Right lobe of liver (tissue), 4 donors: Measurements from ENCODE around the gene HS3ST1.

Experiments
- CTCF ChIP-seq, 4 donors: fragments of 200-600 bp in 3 of 4; fragments of 450-650 bp in 1 of 4; IDR thresholded peaks; one replicate each; pipeline versions ENCODE4 v1.5.1 to v1.8.0; 2016 to 2022; ENCODE audit warnings: antibody characterized with exemption in 4 of 4, mild to moderate bottlenecking in 2 of 4
- POLR2A ChIP-seq: fragments of 450-650 bp; IDR thresholded peaks from one replicate; pipeline ENCODE4 v1.6.1; 2017; ENCODE audit warnings: antibody characterized with exemption, mild to moderate bottlenecking
- donor health status: DM: no; HTN: no; CAD: no.
- donor health status: DM: no; HTN: no; CAD: no.
- donor health status: DM: no; HTN: yes; CAD: no.

- TF ChIP-seq CTCF (IDR thresholded peaks at IDR 0.05) (no peak), POLR2A (no peak)
These were observed 13.2 kb downstream of the HS3ST1 start for GRCh38 chr4:11415409-11416070.
